ENCODE measurements around the gene SOWAHA. TPM values are rescaled to one million over a fixed set of nuclear protein-coding genes. Genes with fewer than 3 reads are reported as not detected.
A peak's percentile ranks its signal among the peaks of the same experiment; 100 is the strongest.

The SOWAHA gene
- total RNA-seq, 1 experiment from 2014 or later: 3.7 TPM

DNA sequence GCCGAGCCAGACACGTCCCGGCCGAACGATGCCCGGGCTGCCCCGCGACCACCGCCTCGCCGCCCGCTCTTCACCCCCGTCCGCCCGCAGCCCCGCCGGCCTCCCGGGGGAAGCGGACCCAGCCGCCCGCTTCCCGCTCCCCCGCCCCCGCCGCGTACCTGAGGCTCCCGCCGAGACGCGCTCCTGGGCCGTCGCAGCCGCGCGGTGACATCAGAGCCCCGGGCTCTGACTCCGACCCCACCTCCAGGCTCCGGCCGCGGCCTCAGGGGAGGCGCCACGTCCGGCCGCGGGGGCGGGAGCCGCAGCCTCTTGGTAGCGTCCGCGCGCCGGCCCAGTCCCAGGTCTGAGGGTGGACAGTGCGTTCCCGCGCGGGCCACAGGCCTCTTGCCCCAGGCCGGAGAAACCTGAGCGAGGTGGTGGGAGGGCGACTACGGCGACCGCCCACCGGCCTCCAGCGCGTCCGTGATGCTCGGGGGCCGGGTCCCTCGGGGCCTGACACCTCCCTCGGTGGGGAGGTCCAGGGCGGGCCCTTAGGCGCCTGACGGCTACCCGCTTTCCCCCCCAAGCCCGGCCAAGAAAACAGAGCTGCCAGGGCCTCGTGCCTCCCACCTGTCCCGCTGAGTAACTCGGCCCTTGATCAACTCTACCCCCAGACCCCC lies 17.5 kb downstream of the SOWAHA start, which contains the start of gene SHROOM1:
Gene SHROOM1 (minus strand): TSS at position 212 of the 659 bp plus-strand sequence. CDS start 4,507 bp downstream, outside the sequence.
- Mint-ChIP-seq H3K9me3 (ENCODE audit: unreplicated experiment) (no peaks in the 10 kb centered on the region), H3K36me3 (ENCODE audit: insufficient read depth, unreplicated experiment) (peaks cover 5% of the 10 kb centered on the region), H3K4me1 (ENCODE audit: low read depth, unreplicated experiment) (no peaks in the 10 kb centered on the region), H3K27ac (ENCODE audit: unreplicated experiment) (peak within 1 kb of the TSS; percentile 73), H3K27me3 (ENCODE audit: insufficient read depth, unreplicated experiment) (no peaks in the 10 kb centered on the region), H3K4me3 (ENCODE audit: unreplicated experiment) (peak within 1 kb of the TSS; percentile 88)
- Histone ChIP-seq H3K4me3 (ENCODE audit: low read depth, low read length) (peak within 1 kb of the TSS; percentile 76), H3K36me3 (ENCODE audit: control insufficient read depth, insufficient read depth, low read length) (no peaks in the 10 kb centered on the region), H3K27me3 (replicated peaks; ENCODE audit: control insufficient read depth, insufficient read depth, low read length) (no peaks in the 10 kb centered on the region), H3K9me3 (no peaks in the 10 kb centered on the region), H3K4me1 (peaks cover 10% of the 10 kb centered on the region)
- BruUV-seq (replicated peaks): no TSS peak
- intact Hi-C loops (cut with micrococcal nuclease; ENCODE audit: unreplicated experiment): loop anchor here (1.0 kb wide), 2 partner anchors 36 to 53 kb away; partner anchors contain the start of genes GDF9 and UQCRQ
- POLR2A ChIA-PET: interaction anchor here (0.6 to 1.0 kb wide), 3 partner anchors 23 to 53 kb away, joined by 3 to 6 read pairs (median 4); no protein-coding TSS in a partner anchor
- DNase-seq: peak; percentile 76 to 88
- CTCF ChIA-PET: interaction anchor here (1.0 to 2.9 kb wide), 8 partner anchors 8 to 76 kb away, joined by 3 to 17 read pairs (median 5); partner anchors contain the start of genes GDF9 and UQCRQ
- TF ChIP-seq, protein P1, sequence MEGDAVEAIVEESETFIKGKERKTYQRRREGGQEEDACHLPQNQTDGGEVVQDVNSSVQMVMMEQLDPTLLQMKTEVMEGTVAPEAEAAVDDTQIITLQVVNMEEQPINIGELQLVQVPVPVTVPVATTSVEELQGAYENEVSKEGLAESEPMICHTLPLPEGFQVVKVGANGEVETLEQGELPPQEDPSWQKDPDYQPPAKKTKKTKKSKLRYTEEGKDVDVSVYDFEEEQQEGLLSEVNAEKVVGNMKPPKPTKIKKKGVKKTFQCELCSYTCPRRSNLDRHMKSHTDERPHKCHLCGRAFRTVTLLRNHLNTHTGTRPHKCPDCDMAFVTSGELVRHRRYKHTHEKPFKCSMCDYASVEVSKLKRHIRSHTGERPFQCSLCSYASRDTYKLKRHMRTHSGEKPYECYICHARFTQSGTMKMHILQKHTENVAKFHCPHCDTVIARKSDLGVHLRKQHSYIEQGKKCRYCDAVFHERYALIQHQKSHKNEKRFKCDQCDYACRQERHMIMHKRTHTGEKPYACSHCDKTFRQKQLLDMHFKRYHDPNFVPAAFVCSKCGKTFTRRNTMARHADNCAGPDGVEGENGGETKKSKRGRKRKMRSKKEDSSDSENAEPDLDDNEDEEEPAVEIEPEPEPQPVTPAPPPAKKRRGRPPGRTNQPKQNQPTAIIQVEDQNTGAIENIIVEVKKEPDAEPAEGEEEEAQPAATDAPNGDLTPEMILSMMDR (IDR thresholded peaks at IDR 0.05; ENCODE audit: insufficient read depth in 1 of 2, low read depth in 1 of 2, low read length in 1 of 2, severe bottlenecking in 1 of 2, unreplicated experiment in 1 of 2): no peak

- CTCF ChIA-PET: interaction anchor here (1.4 to 2.9 kb wide), 4 partner anchors 11 to 52 kb away, joined by 6 to 17 read pairs (median 12); partner anchors contain the start of genes GDF9 and UQCRQ
- Mint-ChIP-seq H3K36me3 (ENCODE audit: insufficient read depth, unreplicated experiment) (peaks cover 5% of the 10 kb centered on the region), H3K27me3 (ENCODE audit: insufficient read depth, unreplicated experiment) (no peaks in the 10 kb centered on the region), H3K4me1 (ENCODE audit: low read depth, unreplicated experiment) (no peaks in the 10 kb centered on the region), H3K4me3 (ENCODE audit: unreplicated experiment) (peak overlapping the region; percentile 88), H3K27ac (ENCODE audit: unreplicated experiment) (peak overlapping the region; percentile 73), H3K9me3 (ENCODE audit: unreplicated experiment) (no peaks in the 10 kb centered on the region)
- POLR2A ChIA-PET: no interaction called here
- Histone ChIP-seq H3K4me1 (peaks cover 10% of the 10 kb centered on the region), H3K4me3 (ENCODE audit: low read depth, low read length) (peak overlapping the region; percentile 76), H3K27me3 (replicated peaks; ENCODE audit: control insufficient read depth, insufficient read depth, low read length) (no peaks in the 10 kb centered on the region), H3K9me3 (no peaks in the 10 kb centered on the region), H3K36me3 (ENCODE audit: control insufficient read depth, insufficient read depth, low read length) (no peaks in the 10 kb centered on the region)
- DNase-seq: no peak
- TF ChIP-seq, protein P1 (IDR thresholded peaks at IDR 0.05; ENCODE audit: insufficient read depth in 1 of 2, low read depth in 1 of 2, low read length in 1 of 2, severe bottlenecking in 1 of 2, unreplicated experiment in 1 of 2): no peak
- intact Hi-C loops (cut with micrococcal nuclease; ENCODE audit: unreplicated experiment): no loop called here
- BruUV-seq (replicated peaks): TSS peak; percentile 54
These were observed 18.2 kb downstream of the SOWAHA start for GRCh38 chr5:132831095-132831860.

DNA sequence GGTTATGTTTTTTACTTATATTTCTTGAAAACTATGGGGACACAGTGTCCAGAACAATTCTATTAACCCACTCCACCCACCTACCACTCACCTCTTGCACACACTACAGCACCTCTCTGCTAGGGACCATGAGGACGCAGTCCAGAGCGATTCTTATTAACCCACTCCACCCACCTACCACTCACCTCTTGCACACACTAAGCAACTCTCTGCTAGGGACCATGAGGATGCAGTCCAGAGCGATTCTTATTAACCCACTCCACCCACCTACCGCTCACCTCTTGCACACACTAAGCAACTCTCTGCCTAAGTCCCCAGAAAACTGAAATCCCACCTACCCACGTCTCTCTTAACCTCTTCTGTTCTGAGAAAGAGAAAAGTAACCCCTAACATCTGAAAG lies 19.5 kb downstream of the SOWAHA start:
- H3K4me3 Mint-ChIP-seq (ENCODE audit: unreplicated experiment): no peak overlapping the region
- no peaks in the 10 kb centered on the region for H3K27me3 ChIP-seq (replicated peaks; ENCODE audit: control insufficient read depth, insufficient read depth, low read length)
- no peaks in the 10 kb centered on the region for H3K36me3 ChIP-seq (ENCODE audit: control insufficient read depth, insufficient read depth, low read length)
- no peak for DNase-seq
- H3K4me3 ChIP-seq (ENCODE audit: low read depth, low read length): no peak overlapping the region
- CTCF ChIA-PET: no interaction called here
- no peaks in the 10 kb centered on the region for H3K27me3 Mint-ChIP-seq (ENCODE audit: insufficient read depth, unreplicated experiment)
- H3K9me3 ChIP-seq: no peaks in the 10 kb centered on the region
- no peaks in the 10 kb centered on the region for H3K9me3 Mint-ChIP-seq (ENCODE audit: unreplicated experiment)
- BruUV-seq (replicated peaks): no TSS peak
- H3K4me1 ChIP-seq: peaks cover 14% of the 10 kb centered on the region
- H3K4me1 Mint-ChIP-seq (ENCODE audit: low read depth, unreplicated experiment): peaks cover 3% of the 10 kb centered on the region
- H3K36me3 Mint-ChIP-seq (ENCODE audit: insufficient read depth, unreplicated experiment): peaks cover 6% of the 10 kb centered on the region
- intact Hi-C loops (cut with micrococcal nuclease; ENCODE audit: unreplicated experiment): no loop called here
- TF ChIP-seq, protein P1 (IDR thresholded peaks at IDR 0.05; ENCODE audit: insufficient read depth in 1 of 2, low read depth in 1 of 2, low read length in 1 of 2, severe bottlenecking in 1 of 2, unreplicated experiment in 1 of 2): no peak
- POLR2A ChIA-PET: interaction anchor here (0.6 kb wide), 1 partner anchor 33 kb away, joined by 3 read pairs; no protein-coding TSS in a partner anchor
- H3K27ac Mint-ChIP-seq (ENCODE audit: unreplicated experiment): no peak overlapping the region

Measured in Caco-2 (cell line).